ENCODE results near the gene ARMC8. TPM values are rescaled to one million over a fixed set of nuclear protein-coding genes. Genes with fewer than 3 reads are reported as not detected.

ARMC8 gene
- total RNA-seq, 1 experiment from 2014 or later, result 52.6 TPM

DNA sequence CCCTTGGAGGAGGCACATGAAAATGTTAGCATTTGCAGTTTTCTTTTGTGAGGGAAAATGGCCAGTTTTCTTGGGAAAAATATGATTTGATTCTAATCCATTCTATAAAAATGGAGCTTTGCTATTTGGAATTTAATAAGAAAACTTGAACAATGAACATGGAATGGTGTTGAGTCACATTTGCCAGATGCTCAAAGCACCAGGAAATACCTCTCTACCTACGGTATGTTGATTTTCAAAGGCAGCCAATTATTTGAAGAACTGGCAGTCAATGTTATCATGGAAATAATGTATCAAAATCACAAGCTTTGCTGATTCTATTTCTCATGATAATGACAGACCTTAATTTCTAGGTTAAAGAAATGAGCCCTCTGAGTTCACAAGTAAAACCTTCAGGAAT is 127.7 kb downstream of the ARMC8 start:
- Histone ChIP-seq H3K27me3 (replicated peaks; ENCODE audit: control insufficient read depth, insufficient read depth, low read length) (no peaks in the 10 kb centered on the region), H3K36me3 (ENCODE audit: control insufficient read depth, insufficient read depth, low read length) (no peaks in the 10 kb centered on the region), H3K9me3 (no peaks in the 10 kb centered on the region), H3K4me3 (ENCODE audit: low read depth, low read length) (no peak overlapping the region), H3K4me1 (no peaks in the 10 kb centered on the region)
- H3K27ac Mint-ChIP-seq (ENCODE audit: unreplicated experiment), result no peak overlapping the region
- BruUV-seq (replicated peaks), result no TSS peak
- CTCF ChIA-PET, result no interaction called here
- intact Hi-C loops (cut with micrococcal nuclease; ENCODE audit: unreplicated experiment), result no loop called here
- no peaks in the 10 kb centered on the region for H3K4me1 Mint-ChIP-seq (ENCODE audit: low read depth, unreplicated experiment)
- H3K9me3 Mint-ChIP-seq (ENCODE audit: unreplicated experiment), result peaks cover 8% of the 10 kb centered on the region
- no peaks in the 10 kb centered on the region for H3K36me3 Mint-ChIP-seq (ENCODE audit: insufficient read depth, unreplicated experiment)
- TF ChIP-seq, protein P1, sequence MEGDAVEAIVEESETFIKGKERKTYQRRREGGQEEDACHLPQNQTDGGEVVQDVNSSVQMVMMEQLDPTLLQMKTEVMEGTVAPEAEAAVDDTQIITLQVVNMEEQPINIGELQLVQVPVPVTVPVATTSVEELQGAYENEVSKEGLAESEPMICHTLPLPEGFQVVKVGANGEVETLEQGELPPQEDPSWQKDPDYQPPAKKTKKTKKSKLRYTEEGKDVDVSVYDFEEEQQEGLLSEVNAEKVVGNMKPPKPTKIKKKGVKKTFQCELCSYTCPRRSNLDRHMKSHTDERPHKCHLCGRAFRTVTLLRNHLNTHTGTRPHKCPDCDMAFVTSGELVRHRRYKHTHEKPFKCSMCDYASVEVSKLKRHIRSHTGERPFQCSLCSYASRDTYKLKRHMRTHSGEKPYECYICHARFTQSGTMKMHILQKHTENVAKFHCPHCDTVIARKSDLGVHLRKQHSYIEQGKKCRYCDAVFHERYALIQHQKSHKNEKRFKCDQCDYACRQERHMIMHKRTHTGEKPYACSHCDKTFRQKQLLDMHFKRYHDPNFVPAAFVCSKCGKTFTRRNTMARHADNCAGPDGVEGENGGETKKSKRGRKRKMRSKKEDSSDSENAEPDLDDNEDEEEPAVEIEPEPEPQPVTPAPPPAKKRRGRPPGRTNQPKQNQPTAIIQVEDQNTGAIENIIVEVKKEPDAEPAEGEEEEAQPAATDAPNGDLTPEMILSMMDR (IDR thresholded peaks at IDR 0.05; ENCODE audit: insufficient read depth in 1 of 2, low read depth in 1 of 2, low read length in 1 of 2, severe bottlenecking in 1 of 2, unreplicated experiment in 1 of 2), result no peak
- POLR2A ChIA-PET, result no interaction called here
- H3K4me3 Mint-ChIP-seq (ENCODE audit: unreplicated experiment), result no peak overlapping the region
- DNase-seq, result no peak
- peaks cover 23% of the 10 kb centered on the region for H3K27me3 Mint-ChIP-seq (ENCODE audit: insufficient read depth, unreplicated experiment)

DNA sequence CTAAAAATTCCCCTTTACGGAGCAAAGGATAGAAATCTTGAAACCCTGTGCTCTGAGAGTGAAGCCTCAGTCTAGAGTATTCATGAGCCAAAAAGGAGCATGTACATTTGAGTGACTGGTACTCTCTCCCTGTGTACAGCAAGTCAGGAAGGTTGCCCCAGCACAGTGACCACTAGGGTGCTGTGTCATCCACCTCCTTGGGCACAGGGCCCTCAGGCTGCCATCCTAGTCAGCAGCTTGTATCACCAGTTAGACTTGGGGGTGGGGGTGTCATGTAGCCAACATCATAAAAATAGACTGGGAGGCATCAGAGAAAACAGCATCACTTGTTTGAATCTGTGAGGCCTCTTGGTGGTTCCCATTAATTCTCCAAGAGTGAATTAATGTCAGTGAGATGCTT is 130.6 kb downstream of the ARMC8 start:
- Mint-ChIP-seq H3K27ac (ENCODE audit: unreplicated experiment) (no peak overlapping the region), H3K36me3 (ENCODE audit: insufficient read depth, unreplicated experiment) (peaks cover 5% of the 10 kb centered on the region), H3K4me3 (ENCODE audit: unreplicated experiment) (no peak overlapping the region), H3K9me3 (ENCODE audit: unreplicated experiment) (no peaks in the 10 kb centered on the region), H3K27me3 (ENCODE audit: insufficient read depth, unreplicated experiment) (peaks cover 5% of the 10 kb centered on the region), H3K4me1 (ENCODE audit: low read depth, unreplicated experiment) (no peaks in the 10 kb centered on the region)
- CTCF ChIA-PET, result no interaction called here
- POLR2A ChIA-PET, result no interaction called here
- TF ChIP-seq, protein P1 (IDR thresholded peaks at IDR 0.05; ENCODE audit: insufficient read depth in 1 of 2, low read depth in 1 of 2, low read length in 1 of 2, severe bottlenecking in 1 of 2, unreplicated experiment in 1 of 2), result no peak
- no peaks in the 10 kb centered on the region for H3K4me1 ChIP-seq
- no peaks in the 10 kb centered on the region for H3K9me3 ChIP-seq
- intact Hi-C loops (cut with micrococcal nuclease; ENCODE audit: unreplicated experiment), result no loop called here
- no TSS peak for BruUV-seq (replicated peaks)
- no peak for DNase-seq
- H3K4me3 ChIP-seq (ENCODE audit: low read depth, low read length), result no peak overlapping the region
- no peaks in the 10 kb centered on the region for H3K36me3 ChIP-seq (ENCODE audit: control insufficient read depth, insufficient read depth, low read length)
- no peaks in the 10 kb centered on the region for H3K27me3 ChIP-seq (replicated peaks; ENCODE audit: control insufficient read depth, insufficient read depth, low read length)

DNA sequence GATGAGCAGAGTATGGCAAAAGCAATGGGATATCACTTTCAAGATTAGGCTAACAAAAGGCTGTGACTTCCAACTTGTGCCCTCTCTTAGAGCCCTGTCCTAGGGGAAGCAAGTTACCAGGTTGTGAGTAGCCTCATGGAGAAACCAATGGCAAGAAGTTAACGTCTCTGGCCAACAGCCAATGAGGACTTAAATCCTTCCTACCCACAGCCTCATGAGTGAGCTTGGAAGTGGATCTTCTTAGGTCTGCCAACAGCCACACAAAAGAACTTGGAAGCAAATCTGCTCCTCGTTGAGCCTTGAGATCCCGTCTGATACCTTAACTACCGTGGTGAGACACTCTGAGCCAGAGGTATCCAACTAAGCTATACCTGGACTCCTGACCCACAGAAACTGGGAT is 136.9 kb downstream of the ARMC8 start:
- Mint-ChIP-seq H3K27ac (ENCODE audit: unreplicated experiment) (no peak overlapping the region), H3K4me3 (ENCODE audit: unreplicated experiment) (no peak overlapping the region), H3K27me3 (ENCODE audit: insufficient read depth, unreplicated experiment) (no peaks in the 10 kb centered on the region), H3K9me3 (ENCODE audit: unreplicated experiment) (no peaks in the 10 kb centered on the region), H3K4me1 (ENCODE audit: low read depth, unreplicated experiment) (no peaks in the 10 kb centered on the region), H3K36me3 (ENCODE audit: insufficient read depth, unreplicated experiment) (peaks cover 5% of the 10 kb centered on the region)
- Histone ChIP-seq H3K4me1 (no peaks in the 10 kb centered on the region), H3K4me3 (ENCODE audit: low read depth, low read length) (no peak overlapping the region), H3K27me3 (replicated peaks; ENCODE audit: control insufficient read depth, insufficient read depth, low read length) (no peaks in the 10 kb centered on the region), H3K36me3 (ENCODE audit: control insufficient read depth, insufficient read depth, low read length) (no peaks in the 10 kb centered on the region), H3K9me3 (no peaks in the 10 kb centered on the region)
- ChIA-PET CTCF (no interaction called here), POLR2A (no interaction called here)
- TF ChIP-seq, protein P1 (IDR thresholded peaks at IDR 0.05; ENCODE audit: insufficient read depth in 1 of 2, low read depth in 1 of 2, low read length in 1 of 2, severe bottlenecking in 1 of 2, unreplicated experiment in 1 of 2), result no peak
- no peak for DNase-seq
- intact Hi-C loops (cut with micrococcal nuclease; ENCODE audit: unreplicated experiment), result no loop called here
- no TSS peak for BruUV-seq (replicated peaks)

All from Caco-2 (cell line).